Suppressor macrophage treated with lipopolysaccharide for 1 hour (primary cell): ENCODE measurements around the gene PDZD8.

ENCODE experiments used
- DNase-seq, 3 donors: peaks; one replicate each; pipeline ENCODE4 v3.0.0-alpha.2; 2020 to 2022

The PDZD8 gene, protein sequence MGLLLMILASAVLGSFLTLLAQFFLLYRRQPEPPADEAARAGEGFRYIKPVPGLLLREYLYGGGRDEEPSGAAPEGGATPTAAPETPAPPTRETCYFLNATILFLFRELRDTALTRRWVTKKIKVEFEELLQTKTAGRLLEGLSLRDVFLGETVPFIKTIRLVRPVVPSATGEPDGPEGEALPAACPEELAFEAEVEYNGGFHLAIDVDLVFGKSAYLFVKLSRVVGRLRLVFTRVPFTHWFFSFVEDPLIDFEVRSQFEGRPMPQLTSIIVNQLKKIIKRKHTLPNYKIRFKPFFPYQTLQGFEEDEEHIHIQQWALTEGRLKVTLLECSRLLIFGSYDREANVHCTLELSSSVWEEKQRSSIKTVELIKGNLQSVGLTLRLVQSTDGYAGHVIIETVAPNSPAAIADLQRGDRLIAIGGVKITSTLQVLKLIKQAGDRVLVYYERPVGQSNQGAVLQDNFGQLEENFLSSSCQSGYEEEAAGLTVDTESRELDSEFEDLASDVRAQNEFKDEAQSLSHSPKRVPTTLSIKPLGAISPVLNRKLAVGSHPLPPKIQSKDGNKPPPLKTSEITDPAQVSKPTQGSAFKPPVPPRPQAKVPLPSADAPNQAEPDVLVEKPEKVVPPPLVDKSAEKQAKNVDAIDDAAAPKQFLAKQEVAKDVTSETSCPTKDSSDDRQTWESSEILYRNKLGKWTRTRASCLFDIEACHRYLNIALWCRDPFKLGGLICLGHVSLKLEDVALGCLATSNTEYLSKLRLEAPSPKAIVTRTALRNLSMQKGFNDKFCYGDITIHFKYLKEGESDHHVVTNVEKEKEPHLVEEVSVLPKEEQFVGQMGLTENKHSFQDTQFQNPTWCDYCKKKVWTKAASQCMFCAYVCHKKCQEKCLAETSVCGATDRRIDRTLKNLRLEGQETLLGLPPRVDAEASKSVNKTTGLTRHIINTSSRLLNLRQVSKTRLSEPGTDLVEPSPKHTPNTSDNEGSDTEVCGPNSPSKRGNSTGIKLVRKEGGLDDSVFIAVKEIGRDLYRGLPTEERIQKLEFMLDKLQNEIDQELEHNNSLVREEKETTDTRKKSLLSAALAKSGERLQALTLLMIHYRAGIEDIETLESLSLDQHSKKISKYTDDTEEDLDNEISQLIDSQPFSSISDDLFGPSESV

DNA sequence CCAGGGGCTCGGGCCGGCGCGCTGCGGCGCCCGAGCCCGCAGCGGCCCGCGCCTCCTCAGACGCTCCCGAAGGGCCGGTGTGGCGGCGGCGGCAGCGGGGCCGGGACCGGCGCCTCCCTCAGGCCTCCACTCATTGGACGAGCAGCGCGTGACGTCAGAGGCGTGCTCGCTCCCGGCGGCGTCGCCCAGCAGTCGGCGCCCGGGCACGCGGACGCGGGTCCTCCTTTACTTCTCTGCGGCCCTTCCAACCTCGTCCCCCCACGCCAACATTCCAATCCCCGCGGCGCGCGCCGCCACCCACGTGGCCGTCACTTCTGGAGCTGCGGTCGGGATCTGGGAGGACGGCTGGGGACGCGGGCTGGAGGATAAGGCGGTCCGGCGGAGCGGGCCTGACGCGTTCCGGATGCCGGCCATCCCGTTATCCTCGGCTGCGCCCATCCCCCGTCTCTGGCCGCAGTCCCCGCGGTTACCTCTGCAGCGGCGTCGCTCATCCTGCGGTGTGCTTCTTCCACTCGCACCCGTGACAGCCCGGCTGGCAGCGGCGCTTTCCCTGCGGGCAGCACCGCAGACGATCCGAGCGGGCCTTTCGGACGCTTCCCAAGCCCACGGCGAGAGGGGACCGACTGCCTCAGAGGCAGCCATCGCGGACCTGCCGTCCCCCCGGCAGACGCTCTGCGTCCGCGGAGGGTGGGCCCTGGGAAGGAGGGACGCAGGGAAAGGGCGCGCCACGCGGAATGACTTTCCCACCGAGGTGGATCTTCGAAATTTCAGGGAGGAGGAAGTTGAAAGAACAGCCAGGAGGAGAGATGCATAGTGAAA lies at the start of gene PDZD8:
TSS of gene PDZD8 (minus strand) at position 81 of the 819 bp plus-strand sequence. CDS start 213 bp downstream, outside the sequence.
- peak; percentile 93 to 97 (median 97) for DNase-seq

DNA sequence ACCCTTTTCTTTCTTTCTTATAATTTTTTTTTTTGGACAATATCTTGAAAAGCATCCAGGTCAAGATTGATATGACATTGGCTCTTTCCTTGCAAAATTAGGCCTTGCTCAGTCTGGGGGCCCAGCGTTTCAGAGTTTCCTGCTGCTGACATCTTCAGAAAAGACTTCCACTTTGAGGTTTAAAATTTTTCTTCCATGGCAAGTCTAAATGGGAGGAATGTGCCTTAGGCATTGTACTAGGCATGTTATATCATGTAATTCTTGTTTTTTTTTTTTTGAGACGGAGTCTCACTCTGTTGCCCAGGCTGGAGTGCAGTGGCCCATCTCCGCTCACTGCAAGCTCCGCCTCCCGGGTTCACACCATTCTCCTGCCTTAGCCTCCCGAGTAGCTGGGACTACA lies 48.9 kb upstream of the PDZD8 start:
- DNase-seq: no peak

DNA sequence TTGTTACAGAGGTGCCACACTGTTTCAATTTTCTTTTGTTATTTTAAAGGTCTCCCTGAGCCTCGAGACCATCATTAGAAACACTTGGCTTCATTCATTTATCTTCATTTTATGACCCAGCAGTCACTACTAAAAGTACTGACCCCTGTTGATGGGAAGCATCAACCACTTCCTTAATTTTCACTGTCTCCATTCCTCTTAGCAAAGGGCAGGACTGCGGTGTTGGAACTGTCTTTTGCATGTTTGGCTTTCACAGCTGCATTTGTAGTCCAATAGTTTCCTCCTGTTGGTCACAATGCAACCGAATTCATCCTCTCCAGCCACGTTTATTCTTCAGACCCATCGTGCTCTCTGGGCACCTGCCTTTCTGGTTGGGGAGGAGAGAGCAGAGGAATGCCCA lies 46.7 kb upstream of the PDZD8 start:
- no peak for DNase-seq

DNA sequence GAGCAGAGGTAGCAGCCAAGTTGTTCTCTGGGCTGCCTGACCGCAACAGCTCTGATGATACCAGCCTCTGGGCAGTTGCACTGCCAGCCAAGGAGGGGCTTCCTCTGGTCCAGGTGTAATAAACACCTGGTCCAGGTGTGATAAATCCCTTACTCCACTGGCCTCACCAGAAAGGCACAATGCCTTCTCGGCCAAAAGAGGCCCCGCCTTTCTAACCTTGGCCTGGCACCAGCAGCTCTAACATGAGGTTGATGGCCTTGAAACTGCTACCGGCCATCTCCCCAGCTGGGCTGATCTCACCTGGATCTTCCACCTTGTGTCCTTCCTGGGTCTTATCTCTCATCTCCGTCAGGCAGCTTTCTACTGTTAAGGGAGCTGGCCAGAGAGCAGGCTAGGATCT lies 45.5 kb upstream of the PDZD8 start:
- DNase-seq: no peak

DNA sequence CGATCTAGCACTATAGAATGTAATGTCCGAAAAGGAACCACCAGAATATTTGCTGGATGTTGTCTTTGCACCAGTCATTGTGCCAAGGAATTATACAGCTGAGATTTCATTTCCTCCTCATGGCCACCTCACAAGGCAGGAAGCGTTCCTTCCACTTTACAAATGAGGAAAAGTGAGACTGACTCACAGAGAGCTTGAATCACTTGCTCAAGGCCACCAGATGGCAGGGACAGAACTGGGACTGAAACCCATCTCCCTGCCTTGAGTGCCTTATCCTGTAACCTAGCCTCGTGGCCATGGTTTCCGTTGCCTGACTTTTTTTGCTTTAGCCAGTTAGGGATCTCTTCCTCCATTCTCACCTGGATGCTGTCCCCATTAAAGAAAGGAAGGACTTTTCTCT lies 44.7 kb upstream of the PDZD8 start:
- DNase-seq: peak; percentile 55 to 62 (median 60)

DNA sequence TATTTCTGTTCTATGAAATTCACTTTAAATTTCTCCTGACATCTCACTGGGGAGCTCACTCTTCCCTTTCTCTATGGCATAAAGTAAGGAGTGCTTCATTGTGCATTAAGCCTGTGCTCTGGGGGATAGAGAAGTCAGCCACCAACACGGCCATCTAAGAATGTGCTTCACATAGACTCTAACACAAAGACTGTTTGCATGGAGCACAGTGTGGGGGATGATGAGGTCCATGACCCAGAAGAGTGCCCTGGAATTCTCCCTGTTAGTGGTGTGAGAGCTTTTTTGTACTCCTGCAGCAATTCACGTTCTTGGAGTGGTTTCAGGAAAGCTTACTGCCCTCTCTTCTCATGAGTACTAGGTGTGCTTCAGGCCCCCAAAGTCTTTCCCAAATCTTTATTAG lies 43.9 kb upstream of the PDZD8 start:
- no peak for DNase-seq

DNA sequence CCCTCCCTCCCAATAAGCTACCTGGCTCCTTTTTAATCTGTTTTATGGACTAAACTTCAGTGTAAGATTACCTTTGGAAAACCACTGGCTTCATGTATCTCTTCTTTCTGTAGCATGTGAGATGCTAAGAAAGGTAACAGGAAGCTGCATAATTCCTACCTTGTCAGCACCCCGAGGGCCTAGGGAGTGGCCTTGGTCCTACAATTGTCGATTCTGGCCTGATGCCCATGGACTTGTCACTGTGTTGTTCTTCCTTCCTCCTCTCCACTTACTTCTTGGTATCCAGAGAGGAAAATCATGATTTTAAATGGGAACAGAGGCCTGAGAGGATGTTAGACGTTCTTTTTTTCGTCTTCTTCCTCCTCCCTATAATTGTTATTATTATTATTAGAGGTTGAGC lies 42.9 kb upstream of the PDZD8 start:
- DNase-seq: no peak

DNA sequence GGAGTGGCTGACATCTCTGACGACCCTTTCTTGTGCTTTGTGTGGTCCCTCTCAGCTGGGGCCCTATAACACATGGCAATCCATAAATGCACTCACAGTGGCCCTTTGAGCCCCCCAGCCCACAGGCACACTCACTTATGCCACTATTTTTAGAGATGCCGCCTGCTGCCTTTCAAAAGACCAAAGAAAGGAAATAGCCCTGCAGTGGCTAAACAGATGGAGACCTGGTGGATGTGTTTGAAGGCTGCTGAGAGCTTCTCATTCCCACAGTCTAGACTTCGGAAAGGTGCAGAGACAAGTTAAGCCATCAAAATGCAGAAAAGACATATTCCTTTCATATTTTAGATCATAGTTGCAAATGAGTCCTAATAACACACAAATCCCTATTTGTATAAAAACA lies 42.0 kb upstream of the PDZD8 start:
- no peak for DNase-seq

DNA sequence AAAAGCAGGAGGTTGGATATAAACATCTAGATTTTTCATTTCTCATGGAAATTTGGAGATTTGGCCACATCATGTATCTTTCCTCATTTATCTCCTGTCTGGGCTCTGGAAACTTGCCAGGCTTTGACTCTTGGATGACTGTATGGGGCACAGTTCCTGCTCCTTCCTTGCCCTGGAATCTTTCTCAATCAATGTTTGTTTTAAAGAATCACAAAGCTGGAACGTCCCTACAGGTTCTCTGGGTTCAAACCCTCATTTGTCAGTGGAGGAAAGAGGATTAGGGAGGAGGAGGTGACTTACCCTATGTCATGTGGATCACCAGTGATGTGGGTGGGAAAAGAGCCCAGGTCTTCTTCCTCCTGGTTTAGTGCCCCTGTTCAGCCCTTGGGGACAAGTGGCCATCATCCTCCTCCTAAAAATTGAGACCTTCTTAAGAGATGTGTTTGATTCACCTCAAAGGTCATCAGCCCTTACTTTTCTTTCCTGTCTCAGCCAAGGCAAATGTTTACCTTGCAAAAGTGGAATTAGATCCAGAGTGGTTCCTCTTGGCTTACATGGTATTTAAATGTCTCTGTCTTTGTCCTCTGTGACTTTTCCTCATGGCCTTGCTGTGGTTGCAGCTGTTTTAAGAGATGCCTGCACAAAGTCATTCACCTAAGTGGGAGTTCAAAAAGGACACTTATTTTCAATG lies 38.8 kb upstream of the PDZD8 start:
- DNase-seq: peak in 2 of 3 donors; percentile 12 to 26

DNA sequence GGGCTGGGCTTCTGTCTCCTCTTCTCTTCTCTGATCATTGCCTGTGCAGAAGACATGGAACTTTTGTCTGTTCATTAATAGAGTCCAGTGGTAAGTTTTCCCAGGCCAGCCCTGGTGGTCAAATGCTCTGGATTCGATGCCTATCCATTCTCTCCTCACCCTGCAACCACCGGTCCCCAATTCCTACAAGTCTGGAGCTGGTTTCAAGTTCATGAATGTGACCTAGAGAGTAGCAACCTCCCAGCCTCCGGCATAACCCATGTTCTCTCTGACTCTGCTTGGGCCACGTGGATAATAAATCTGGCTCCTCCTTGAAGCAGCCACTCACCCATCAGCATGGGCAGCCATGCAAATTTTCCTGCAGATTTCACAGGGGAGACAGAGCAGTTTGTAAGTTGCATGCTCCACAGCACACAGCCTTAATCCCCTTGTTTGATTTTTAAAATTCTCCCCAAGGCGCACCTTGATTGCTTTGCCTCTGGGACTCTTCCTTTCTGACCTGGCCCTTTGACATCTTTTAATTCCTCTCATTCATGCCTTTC lies 37.3 kb upstream of the PDZD8 start:
- no peak for DNase-seq

DNA sequence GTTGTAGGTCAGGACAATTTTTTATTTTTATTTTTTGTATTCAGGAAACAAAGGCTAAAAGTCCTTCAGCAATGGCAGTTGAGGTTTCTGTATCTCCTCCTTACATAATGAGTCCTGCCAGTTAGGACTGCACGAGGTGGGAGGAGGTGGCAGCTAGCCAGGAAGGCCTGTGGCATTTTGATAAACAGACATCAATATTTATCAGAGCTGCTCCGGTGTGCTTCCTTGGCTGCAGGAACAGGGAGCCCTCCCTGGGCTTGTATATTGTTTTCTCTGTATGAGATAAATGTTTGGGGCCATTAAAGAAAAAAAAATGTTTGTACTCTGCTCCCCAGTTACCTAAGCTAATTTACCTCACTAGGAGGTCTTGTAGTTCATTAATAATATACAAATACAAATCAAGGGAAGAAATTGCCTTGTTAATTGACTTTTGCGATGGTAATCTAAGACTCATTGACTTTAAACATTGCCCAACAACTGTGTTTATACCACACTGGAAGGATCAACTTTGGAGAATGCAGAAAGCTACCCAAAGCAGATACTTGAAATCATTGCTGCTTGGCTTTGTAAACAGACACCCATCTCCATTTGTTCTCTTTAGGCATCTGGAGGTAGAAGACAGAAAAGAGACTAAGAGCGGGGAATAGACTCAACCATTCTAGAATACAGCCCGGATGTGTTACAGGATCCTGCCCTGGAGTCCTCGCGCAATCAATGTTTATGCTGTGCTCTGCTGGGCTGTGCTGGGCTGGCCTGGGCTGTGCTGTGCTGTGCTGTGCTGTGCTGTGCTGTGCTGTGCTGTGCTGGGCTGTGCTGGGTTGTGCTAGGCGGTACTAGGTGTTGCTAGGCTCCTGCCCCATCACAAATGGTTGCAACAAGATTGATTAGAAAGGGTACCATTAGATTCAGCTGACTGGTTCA lies 36.5 kb upstream of the PDZD8 start:
- DNase-seq: no peak

DNA sequence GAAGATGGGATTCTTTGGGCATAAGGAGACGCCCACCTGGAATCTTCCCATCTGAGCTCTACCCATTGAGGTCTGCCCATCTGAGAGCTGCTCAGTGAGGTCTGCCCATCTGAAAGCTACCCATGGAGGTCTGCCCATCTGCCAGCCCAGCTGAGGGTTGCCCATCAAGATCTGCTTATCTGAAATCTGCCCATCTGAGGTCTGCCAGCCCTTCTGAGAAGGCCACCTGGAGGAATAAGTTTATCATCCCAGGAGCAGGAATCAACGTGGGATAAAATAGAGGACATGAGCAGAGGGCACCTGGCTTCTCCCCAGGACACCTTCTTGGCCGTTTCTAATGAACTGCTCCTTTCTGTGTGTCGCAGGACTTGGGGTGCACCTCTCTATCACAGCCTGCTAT lies 35.3 kb upstream of the PDZD8 start:
- no peak for DNase-seq

DNA sequence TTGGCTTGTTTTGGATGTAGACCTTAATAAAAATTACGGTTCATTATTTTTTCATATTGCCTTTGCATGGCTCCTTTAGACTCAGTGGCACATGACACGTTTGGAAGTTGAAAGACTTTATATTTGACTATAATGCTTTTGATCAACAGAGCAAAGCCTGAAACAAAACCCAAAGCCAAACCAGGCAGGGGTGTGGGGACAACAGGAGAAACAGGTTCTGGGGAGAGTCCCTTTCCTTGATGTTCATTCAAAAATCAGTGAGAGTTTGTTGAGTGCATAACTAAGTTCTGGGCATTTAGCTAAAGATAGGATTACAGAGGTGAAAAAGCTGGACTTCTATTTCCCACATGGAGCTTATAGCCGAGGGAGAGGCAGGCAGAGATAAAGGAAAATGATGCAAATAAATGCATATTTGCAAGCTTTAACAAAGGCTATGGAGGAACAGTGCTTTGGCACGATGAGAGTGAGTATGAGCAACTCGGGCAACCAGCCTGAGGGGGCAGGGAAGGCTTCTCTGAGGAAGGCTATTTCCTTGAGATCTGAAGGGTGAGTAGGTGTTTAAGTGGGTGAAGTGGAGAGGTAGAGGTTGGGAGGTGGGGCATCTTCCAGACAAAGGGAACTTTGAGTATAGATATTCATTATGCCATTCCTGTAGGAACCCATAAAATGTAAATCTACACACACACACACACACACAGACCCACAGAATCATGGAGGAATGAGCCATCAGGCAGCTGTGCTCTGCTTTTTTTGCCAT lies 34.5 kb upstream of the PDZD8 start:
- DNase-seq: no peak

DNA sequence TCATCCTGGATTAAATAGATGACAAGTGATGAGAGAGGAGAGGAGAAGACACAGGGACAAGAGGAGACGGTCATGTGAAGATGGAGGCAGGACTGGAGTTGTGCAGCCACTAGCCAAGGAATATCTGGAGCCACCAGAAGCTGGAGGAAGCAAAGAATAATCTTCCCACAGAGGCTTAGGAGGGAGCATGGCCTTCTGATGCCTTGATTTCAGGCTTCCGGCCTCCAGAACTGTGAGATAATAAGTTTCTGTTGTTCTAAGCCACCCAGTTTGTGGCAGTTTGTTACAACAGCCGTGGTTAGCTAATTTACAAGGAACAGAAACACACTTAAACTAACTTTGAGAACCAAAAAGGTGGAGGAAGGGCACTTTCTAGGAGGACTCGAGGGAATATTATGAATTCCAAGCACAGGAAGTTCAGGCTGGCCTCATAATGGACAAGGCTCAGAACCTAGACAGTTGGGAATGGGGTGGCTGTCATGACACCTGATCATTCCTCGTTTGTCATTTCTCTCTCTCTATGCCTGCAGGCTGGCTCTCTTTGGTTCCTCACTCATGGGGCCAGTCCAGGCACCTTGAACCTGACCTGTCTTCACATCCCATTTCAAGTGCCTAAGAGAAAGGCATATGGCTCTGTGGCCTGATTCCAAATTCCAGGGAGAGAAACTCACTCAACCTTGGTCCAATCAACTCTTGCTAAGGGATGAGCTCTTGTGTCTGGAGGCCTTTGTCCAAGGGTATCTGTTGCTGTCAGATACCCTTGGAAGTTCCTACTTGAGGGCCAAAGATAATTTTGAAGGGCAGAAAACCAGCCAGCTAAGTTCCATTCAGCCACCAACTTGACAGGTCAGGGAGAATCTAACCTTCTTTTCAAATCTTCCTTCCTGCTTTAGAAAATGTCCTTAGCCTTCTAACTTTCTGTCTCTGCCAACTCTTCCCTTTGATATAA lies 33.5 kb upstream of the PDZD8 start:
- DNase-seq: no peak

DNA sequence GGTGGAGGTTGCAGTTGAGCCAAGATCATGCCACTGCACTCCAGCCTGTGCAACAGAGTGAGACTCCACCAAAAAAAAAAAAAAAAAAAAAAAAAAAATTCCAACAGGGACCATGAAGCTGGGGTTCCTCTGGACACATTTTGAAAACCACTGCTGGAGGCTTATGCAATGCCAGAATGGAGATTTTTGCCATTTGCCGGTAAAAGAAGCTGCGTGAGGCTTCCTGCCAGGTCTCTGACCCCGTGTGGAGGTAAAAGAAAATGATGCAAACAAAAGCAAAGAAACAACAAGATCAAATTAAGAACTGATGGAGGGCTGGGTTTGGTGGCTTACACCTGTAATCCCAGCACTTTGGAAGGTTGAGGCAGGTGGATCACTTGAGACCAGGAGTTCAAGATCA lies 30.5 kb upstream of the PDZD8 start:
- DNase-seq: no peak

DNA sequence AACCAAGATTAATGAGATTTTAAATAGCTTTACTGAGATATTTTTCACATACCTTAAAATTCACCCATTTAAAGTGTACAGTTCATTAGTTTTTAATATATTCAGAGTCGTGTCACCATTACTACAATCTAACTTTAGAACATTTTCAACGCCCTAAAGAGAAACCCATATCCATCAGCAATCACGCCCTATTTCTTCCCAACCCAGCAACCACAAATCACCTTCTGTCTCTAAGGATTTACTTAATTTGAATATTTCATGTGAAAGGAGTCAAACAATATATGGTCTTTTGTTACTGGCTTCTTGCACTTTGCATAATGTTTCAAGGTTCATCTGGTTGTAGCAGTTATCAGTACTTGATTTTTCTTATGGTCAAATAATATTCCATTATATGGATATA lies 25.1 kb upstream of the PDZD8 start:
- no peak for DNase-seq

DNA sequence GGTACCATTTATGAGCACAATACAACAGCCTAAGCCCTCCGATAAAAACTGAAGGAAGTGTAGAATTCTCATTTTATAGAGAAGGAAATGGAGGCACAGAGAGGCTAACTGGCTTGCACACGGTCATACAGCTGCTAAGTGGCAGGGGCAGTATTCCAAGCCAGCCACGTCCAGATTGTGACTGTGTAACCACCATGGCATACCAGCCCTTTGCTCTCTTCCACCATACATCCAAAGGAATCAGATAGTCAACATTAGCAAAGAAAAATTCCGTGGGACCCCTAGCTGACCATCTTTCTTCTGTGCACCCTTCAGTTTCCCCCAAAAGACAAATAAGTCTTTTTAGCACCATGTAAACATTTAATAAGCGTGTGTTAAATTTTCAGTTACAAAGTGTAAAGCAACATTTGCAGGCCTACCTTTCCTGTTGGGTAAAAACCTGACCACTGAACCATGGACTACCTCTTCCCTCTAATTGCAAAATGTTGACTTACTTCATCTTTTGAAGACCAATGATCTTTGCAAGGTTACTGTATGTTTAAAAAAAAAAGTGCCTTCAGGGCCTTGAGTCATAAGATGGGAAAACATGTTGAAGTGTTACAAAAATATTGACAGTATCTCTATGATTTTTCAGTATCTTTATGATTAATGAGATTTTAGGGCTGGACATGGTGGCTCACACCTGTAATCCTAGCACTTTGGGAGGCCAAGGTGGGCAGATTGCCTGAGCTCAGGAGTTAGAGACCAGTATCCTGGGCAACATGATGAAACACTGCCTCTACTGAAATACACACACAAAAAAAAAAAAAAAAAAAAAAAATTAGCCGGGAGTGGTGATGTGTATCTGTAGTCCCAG lies 24.3 kb upstream of the PDZD8 start:
- no peak for DNase-seq

DNA sequence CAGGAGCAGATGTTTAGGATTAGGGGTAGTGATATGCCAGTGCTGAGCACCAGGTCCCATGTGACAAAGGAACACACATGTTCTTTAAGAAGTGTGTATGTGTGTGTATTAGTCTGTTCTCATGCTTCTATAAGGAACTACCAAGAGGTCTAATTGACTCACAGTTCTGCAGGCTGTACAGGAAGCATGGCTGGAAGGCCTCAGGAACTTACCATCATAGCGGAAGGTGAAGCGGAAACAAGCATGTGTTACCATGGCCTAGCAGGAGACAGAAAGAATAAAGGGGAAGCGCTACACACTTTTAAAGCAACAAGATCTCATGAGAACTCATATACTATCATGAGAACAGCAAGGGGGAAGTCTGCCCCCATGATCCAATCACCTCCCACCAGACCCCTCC lies 22.8 kb upstream of the PDZD8 start:
- no peak for DNase-seq
